Measurements from ENCODE around the gene GPR139.

GRCh38 chr16:20075243-20075642 lies 1.6 kb upstream of the GPR139 start:
- TF ChIP-seq FOXM1 (IDR thresholded peaks at IDR 0.05; ENCODE audit: low read depth) = no peak
- no peak for TF ChIP-seq NFIC (IDR thresholded peaks at IDR 0.05; ENCODE audit: borderline replicate concordance)
- no peak for TF ChIP-seq CTCF (IDR thresholded peaks at IDR 0.05)
